GM19438 (cell line): Measurements from ENCODE around the gene ZNF669.

ENCODE experiments used
- ATAC-seq: cut with Tn5 transposase; IDR thresholded peaks from one replicate; pipeline ENCODE4 v1.9.1; 2021; ENCODE audit warnings: low read depth; ENCODE audit not compliant: unreplicated experiment

ZNF669 gene

DNA sequence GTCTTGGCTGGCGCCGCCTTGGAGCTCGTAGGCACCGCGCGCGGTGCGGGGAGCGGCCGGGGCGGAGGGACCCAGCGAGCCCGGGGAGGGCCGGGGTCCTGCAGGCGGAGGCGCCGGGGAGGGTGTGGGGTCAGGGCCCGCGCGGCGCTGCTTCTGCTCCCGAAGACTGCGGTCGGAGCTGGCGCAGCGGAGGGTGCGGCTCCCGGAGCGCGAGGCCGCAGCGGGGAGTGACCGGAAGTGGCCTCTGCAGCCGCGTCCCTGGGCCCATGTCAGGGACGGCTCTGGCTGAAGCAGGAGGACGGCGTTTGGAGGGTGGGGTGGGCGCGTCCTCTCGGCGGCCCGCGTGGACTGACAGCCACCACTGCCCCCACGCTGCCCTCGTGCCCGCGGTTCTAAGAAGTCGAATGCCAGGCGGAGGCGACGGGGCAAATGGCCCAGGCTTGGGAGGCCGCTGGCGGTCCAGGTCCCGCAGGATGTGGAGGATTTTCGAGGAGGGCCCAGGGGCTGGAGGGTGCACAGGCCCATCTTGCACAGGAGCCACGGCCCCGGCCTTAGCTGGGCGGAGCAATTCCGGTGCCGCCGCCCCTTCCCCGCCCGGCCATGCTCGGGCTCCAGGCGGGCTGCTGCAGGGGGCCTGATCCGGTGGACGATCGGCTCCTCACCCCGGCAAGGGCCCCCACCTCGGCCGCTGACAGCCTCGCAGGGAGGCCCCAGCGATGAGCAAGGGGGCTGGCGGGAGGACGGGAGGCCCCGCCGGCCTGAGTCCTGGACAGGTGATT lies 7.7 kb upstream of the ZNF669 start:
- no peak for ATAC-seq

DNA sequence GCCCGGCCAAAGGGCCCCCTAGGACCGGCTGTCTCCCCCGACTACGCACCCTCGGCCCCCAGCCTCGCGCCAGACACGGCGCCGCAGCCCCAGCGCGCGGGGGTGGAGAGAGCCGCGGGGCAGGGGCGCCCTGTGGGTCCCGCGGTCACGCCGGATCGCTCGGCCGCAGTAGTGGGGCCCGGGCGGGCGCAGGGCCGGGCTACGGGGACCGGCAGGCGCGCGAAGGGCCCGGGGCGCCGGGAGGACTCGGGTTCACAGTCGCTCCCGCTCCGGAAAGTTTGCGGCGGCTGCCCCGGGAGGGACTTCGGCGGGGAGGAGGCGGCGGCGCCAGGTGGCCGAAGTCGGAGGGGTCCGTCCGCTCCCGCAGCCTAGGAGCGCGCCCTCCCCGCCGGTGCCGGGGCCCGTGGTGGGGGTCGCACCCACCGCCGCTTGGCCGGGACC lies 7.1 kb upstream of the ZNF669 start:
- ATAC-seq, result no peak

- no peak for ATAC-seq
Observed at GRCh38 chr1:247110627-247111258, 6.6 kb upstream of the ZNF669 start.

DNA sequence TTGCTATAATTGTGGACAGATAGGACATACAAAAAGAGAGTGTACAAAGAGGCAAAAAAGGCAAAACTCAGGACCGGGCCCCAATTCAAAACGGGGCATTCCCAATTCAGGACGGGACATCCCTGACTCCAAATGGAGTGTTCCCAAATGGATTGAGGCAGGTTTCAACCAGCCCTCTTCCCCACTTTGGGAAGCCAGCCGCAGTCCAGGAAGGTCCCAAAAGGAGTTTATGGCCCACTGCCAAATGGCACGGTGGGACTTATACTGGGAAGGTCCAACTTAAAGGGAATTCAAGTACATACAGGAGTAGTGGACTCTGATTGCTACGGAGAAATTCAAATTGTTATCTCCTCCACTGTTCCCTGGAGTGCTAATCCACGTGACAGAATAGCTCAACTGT lies 3.5 kb upstream of the ZNF669 start:
- no peak for ATAC-seq

DNA sequence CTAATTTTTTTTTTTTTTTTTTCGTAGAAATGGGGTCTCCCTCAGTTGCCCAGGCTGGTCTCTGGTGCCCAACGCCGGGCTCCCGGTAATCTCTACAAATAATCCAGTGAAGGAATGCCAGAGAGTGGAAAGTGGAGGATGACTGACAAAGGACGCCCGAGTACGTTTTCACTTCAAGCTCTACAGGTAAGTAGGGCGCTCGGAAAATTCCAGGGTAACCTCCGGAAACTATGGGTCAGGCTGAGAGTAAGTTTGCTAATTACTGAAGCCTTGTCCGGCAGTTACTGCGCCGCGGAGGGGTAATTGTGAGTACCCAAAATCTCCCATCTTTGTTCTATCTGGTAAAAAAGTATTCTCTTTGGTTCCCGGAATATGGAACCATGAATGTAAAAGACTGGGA lies 1.8 kb upstream of the ZNF669 start:
- no peak for ATAC-seq

GRCh38 chr1:247104965-247105364 lies 809 bp upstream of the ZNF669 start:
- ATAC-seq, result no peak

GRCh38 chr1:247102381-247102780 lies 1.8 kb downstream of the ZNF669 start:
- no peak for ATAC-seq

DNA sequence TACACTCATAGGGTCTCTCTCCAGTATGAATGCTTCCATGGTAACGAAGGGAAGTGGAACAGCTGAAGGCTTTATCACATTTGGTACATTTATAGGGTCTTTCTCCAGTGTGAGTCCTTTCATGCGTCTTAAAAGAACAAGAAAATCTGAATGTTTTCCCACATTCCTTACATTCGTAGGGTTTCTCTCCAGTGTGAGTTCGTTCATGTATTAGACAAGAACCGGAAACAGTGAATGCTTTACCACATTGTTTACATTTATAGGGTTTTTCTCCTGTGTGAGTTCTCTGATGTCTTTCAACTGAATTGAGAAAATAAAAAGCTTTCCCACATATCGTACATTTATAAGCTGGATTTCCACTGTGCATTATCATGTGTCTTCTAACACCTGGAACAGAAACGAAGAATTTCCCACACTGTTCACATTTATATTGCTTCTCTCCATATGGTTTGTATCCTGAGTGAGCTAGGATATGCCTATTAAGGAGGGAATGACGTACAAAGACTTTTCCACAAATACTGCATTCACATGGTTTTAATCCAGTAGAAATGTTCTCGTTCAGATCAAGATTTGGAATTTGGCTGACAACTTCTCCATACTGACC lies 3.4 kb downstream of the ZNF669 start:
- ATAC-seq, result no peak

- ATAC-seq, result no peak
Observed at GRCh38 chr1:247096958-247097357, 7.2 kb downstream of the ZNF669 start.

DNA sequence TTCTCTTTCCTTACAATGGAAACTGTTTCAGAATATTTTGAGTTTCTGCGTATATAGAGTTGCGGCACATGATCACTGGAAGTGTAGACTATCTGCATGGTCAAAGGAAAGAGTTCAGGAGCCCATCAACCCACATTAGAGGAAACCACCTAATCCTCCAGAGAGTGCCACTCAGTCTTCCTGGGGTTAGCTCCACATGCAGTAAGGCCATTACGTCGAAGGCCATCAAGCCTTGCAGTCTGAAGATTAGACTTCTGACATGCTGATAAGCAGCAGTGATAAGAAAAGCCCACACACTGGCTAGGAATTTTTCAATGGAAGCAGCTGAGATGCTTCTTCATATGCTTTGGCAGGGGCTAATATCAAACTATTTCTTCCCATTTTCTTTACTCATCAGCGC lies 7.6 kb downstream of the ZNF669 start:
- no peak for ATAC-seq

DNA sequence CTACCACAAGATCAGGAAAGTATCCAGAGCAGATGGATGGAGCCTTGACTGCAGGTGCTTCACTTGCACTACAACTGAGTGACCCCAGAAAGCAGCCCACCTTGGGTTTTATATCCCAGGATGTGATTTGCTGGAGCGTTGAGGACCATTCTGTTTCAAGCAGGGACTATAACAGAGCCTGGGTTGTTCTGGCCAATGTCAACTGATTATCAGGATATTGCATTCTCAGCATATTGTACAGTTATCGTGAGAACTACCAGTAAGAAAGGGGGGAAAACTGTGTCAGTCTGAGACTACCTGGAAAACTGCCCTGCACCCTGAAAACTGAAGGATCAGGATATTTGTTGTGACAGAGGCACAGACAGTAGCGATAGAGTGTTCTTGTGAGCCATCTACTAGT lies 8.0 kb downstream of the ZNF669 start:
- ATAC-seq, result no peak

GRCh38 chr1:247090455-247090854 lies 13.7 kb downstream of the ZNF669 start:
- ATAC-seq, result no peak

DNA sequence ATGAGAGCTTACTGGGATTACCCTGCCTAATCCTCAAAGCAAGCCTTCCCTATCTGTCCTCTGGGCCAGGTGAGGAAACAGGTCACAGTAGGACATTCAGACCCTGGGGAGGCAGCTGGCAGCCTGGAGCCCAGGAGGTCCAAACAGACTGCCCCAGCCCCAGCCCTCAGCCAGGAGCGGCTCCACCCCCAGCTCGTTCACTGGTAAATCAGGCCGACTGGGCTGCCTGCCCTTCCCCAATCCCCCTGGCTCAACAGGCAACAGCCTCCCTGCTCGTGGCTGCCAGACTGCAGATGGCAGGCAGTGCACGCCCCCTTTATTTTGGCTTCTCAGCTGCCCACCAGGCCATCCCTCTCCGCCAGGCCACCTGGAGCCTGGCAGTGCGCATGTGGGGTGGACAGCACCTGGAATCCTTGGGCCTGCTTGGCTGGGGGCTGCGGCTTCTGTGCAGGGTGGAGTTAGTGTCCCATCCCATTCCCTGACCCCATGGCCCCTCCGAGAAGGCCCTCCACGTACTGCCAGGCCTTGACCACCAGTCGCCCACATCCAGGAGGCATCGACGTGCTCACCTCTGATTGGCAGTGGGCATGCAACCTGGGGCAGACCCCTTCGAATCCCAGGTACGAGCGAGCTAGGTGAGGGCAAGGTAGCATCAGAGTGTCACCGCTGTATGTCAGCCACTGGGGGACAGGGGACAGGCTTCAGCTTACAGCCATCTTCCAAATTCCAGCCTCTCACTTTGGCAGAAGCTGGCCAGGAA lies 14.4 kb downstream of the ZNF669 start:
- ATAC-seq, result no peak

- ATAC-seq, result no peak
Observed at GRCh38 chr1:247088967-247089366, 15.2 kb downstream of the ZNF669 start.

DNA sequence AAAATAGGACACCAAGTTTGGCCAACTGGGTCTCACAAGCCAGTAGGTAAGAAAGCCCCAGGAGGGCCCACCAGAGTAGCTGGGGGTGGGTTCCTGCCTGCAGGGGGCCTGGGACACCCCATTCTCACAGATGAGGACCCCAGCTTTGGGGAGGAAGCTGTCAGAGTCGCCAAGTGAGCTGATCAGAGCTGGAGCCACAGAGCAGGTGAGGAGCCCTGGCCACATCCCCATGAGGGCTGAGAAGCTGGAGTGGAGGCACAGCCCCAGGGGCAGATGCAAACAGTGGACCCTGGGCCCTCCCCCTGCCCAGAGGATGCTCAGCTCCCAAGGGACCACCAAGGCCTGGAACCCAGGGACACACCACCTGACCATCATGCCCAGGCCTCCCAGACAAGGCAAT lies 16.9 kb downstream of the ZNF669 start:
- no peak for ATAC-seq

DNA sequence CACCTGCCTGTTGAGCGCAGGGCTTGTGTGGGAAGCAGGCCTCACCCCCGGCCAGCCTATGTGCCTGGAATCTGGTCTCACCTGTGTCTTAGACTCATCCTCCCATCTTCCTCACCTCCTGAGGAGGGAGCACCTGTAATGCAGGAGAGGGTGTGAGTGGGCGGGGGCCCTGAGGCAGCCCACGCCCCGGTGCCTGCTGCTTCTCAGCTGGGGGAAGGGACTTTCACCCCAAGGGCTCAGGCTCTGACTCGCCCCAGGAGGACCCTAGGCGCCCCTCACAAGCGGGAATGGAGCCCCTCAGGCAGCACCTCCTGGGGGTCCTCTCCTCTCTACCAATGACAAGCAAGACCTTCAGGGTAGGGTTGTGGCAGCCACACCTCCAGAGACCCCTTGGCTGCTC lies 18.8 kb downstream of the ZNF669 start:
- ATAC-seq, result no peak

- ATAC-seq, result no peak
Observed at GRCh38 chr1:247084771-247085170, 19.4 kb downstream of the ZNF669 start.

- ATAC-seq, result no peak
Observed at GRCh38 chr1:247079141-247079874, 24.8 kb downstream of the ZNF669 start.

DNA sequence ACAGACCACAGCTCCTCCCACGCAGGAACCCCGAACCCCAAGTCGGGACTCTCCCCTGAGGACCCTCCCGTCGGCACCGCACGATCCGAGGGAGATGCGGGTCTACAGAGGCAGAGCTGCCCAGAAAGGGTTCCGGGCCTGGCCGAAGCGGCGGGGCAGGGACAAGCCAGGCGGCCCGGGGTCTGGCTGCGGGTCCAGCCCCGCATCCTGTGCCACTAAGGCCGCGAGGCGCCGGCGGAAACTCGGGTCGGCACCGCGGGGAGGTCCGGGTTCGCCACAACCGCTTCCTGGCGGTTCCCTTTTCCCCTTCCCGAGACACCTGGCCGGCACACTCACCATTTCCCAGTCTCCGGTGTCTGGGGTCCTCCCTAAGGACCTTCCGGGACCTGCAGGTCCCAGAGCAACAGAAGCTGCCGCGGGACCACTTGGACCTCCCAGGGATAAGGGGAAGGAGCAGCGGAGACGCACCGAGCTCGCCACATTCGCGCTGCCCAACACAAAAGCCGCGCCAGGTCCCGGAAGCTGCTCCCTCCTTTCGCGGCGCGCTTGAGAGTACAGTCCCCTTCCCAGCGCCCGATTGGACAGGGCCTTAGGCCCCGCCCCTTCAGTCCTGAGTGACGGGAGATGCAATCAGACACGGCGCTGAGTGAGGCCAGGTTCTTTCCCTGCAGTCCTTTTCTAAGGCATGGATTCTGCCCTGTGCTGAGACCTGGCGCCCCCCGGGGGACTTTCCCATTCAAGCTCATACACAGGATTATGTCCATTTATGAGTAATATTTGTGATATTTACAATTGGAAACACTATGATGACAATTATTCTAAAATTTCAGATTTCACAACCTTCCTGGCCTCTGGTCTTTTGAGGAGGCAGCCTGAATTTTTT lies 25.7 kb downstream of the ZNF669 start, which contains the start of gene ZNF670:
Gene ZNF670, minus strand, starts transcription at position 554 of the 883 bp plus-strand sequence. Its CDS starts 215 bp downstream, at position 339.
- peak; percentile 99 for ATAC-seq
